ENCODE results near the gene PALMD.

GRCh38 chr1:99731384-99731783 lies 85.5 kb downstream of the PALMD start:
- TF ChIP-seq POLR2A (IDR thresholded peaks at IDR 0.05) (no peak), CTCF (IDR thresholded peaks at IDR 0.05) (no peak)
